Subcutaneous adipose tissue (tissue), 4 donors: ENCODE measurements around the gene TBC1D24. TPM values are rescaled to one million over a fixed set of nuclear protein-coding genes. Genes with fewer than 3 reads are reported as not detected.

Experiments
- CTCF ChIP-seq: fragments of 450-650 bp; IDR thresholded peaks from one replicate; pipeline ENCODE4 v1.5.1; 2016; ENCODE audit warnings: low read depth, mild to moderate bottlenecking, control low read depth, antibody characterized with exemption, moderate library complexity
- total RNA-seq, 4 donors: library from RNA; depleted of rRNA; stranded (reverse); fragments of >200 nt; gene quantifications; one replicate each; pipeline ENCODE4 v1.1.0, GENCODE V29; 2016

Gene TBC1D24
- total RNA-seq, 4 donors from 2014 or later, result 7.0 to 30.1 (median 8.1) TPM

GRCh38 chr16:2467528-2468232, 7.2 kb upstream of the TBC1D24 start:
- no peak for TF ChIP-seq CTCF

GRCh38 chr16:2468233-2468724, 6.6 kb upstream of the TBC1D24 start:
- no peak for TF ChIP-seq CTCF

DNA sequence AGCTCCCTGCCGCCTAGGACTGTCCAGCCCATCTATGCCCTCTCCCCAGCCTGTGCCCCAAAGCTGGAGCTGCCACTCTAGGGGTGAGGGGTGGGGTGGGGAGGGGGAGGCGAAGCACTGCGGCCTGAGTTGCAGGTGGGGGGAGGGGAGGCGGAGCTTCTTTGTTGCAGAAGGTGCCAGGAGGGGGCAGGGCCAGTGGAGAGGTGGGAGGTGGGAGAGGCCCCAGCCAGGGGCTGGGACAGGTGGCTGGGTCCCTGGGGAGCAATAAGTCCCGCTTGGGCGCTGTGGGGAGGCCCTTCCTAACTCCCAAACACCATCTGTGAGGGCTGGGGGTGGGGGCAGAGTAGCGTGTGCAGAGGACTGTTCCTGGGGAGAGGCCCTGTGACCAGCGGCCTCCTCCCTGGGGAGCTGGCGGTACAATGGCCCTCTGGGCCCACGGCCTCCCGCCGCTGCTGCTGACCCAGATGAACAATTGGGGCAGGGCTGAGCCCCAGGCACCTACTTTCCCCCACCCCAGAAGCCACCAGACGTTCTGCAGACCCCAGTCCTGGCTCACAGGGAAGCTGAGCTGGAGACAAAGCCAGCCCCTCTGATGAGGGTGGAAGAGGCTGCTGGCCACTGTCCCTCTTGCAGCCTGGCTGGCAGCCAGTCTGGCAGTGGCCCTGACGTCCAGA, 6.1 kb upstream of the TBC1D24 start:
- no peak for TF ChIP-seq CTCF

DNA sequence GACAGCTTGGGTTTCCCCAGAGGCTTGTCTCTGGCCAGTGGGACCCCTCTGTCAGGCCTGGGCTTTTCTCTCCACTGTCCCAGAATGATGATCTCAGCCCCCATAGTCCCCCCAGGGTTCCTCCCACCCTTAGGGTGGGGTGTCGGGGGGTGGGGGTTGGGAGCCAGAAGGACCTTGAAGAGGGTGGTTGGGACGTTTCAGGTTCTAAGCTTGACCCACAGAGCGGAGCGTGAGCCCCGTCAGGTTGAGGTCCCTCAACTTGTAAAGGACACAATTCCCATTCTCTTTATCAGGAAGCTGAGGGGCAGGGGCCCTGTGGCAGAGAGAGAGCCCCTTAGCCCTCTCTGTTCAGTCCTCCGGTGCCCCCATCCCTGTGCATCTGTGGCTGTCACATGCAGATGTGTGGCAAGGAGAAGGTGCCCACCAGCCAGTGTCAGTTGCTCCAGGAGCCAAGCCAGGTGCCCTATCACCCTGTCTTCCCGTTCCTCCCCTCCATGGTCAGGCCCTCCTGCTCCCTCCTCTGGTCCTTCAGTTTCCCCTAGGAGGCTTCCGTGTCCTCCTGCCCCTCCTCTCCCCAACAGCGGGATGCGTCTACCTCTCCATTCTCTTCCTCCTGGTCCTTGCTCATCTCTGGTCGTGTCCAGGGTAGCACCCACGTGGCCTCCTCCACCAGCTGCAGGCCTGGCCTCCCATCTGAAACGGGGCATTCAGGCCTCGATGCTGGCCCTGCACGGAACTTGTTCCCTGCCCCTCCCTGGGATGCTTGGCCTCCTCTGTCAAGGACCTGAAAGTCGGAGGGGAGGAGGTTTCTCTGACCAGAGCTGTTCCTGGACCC, 5.3 kb upstream of the TBC1D24 start:
- no peak for TF ChIP-seq CTCF

DNA sequence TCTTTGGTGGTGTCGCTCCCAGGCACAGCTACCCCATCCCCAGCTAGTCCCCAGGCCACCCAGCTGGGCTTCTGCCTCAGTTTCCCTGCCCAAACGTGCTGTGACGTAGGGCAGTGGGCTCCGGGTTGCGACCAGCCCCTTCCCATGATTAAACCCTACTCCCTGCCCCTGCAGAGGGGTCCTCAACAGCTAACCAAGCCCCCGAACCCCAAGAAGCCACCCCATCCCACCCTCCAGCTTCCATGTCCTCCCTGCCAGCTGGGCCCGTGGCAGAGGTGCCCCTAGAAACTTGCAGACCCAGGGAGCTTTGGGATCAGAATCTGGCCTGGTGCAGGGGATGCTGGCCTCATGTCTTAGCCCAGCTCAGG, 4.7 kb upstream of the TBC1D24 start:
- no peak for TF ChIP-seq CTCF

GRCh38 chr16:2470603-2471015, 4.3 kb upstream of the TBC1D24 start:
- TF ChIP-seq CTCF, result no peak
